HG03378 (cell line): ENCODE data around the gene BCR.
"Not testable (repeated sequence)": the region's sequence is repeated elsewhere in the genome, so short reads cannot be mapped to it uniquely, and the experiment has no call there.

Experiments
- ATAC-seq: cut with Tn5 transposase; IDR thresholded peaks from one replicate; pipeline ENCODE4 v1.9.1; 2021; ENCODE audit warnings: mild to moderate bottlenecking, moderate library complexity; ENCODE audit not compliant: unreplicated experiment

The BCR gene

DNA sequence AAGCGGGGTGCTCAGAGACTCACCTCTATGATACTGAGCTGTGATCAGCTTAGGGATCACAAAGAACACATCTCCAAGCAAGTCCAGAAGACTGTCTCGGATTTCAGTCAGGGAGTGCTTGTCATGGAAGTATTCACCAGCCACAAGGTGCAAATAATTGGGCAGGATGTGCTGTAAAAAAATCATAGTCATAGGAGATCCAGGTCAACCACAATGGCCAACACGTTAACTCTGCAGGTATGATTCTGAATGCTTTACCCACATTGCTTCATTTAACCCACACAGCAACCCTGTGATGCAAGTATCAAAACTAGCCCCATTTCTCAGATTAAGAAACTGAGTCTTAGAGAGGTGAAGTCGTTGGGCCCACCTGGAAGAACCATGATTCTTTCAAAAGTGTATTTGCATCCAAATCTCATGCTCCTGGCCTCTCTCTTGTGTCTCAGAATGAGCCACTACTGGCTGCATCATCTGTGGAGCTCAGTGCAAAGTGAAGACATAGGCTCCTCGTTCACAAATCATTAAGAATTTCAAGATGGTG, 179.3 kb downstream of the BCR start:
- ATAC-seq = no peak

- ATAC-seq = no peak
These were observed 181.4 kb downstream of the BCR start for GRCh38 chr22:23361676-23362075.

- ATAC-seq = no peak
These were observed 183.4 kb downstream of the BCR start for GRCh38 chr22:23363683-23364082.

DNA sequence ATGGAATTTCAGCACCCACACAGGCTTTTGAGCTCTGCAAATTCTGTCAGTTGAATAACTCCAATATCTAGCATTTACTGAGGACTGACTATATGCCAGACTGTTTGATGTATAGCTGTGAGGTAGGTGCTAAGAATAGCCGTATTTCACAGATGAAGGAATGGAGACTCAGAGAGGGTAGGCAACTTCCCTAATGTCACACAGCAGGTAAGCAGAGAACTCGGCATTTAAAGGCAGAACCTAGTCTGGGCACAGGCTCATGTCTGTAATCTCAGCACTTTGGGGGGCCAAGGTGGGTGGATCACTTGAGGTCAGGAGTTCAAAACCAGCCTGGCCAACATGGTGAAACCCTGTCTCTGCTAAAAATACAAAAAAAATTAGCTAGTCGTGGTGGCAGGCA, 184.1 kb downstream of the BCR start:
- ATAC-seq = no peak

- no peak for ATAC-seq
These were observed 185.2 kb downstream of the BCR start for GRCh38 chr22:23365524-23365923.

DNA sequence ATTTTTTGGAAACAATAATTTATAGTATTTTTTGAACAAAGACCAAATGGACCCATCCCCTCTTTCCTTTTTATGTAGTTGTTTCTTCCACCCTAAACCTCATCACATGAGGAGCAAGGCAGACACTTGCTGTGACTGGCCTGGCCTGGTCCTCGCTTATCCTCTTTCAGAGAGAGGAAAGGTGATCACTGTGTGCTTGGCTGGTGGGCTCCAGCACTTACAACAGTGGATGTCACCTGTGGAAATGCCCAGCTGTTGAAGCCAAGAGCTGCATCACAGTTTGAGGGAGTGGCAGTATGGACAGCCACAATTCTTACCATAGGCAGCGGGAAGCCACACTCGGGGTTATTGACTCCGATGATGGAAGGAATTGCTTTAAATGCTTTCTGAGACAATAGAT, 185.7 kb downstream of the BCR start:
- ATAC-seq = no peak

DNA sequence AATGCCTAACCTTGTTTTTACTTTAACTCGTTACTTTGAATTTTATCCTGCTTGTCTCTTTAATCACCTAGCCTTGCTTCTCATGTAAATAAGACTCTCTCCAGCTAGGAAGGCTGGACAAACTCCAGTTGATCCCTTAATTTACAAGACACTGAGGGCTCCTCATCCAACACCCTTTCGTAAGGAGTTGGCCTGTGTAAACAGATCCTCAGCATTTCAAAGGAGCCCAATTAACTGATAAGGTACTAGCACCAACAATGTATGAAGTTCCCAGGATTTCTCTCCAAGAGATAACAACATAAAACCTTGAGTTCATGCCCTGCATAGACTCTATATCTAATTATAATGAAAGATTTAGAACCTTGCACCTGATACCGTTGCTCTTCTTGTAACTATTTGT, 186.9 kb downstream of the BCR start:
- ATAC-seq = not testable (repeated sequence)
